ENCODE results near the gene IL34.
A peak's percentile ranks its signal among the peaks of the same experiment; 100 is the strongest.

IL34 gene

DNA sequence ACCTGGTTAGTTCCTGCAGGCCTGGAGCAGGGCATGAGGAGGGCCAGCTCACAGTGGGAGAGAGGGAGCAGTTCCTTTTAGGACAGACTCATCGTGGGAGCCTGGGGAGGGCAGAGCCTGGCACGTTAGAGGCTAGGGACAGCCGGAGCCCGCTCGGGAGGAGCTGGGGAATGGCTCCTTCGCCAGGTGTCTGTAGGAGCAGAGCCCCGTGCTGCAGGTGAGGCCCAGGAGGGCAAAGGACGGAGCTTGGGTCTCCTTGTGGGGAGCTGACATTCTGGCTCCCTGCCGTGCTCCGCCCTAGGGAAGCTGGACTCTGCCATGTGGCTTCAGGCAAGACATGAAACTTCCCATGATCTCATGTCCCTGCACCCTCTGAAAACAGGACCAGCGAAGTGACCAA is 58.2 kb downstream of the IL34 start:
- Histone ChIP-seq H3K27ac (no peak overlapping the region), H3K9ac (ENCODE audit: insufficient read length) (no peak overlapping the region), H3K36me3 (ENCODE audit: insufficient read depth, low read length) (no peaks in the 10 kb centered on the region), H3K9me3 (ENCODE audit: low read depth, low read length) (no peaks in the 10 kb centered on the region), H3K4me3 (no peak overlapping the region)
- DNase-seq (ENCODE audit: low read depth, low spot score) = no peak
- no peak for TF ChIP-seq POLR2AphosphoS5 (IDR thresholded peaks at IDR 0.05; ENCODE audit: borderline replicate concordance, low read depth, low read length)
- TF ChIP-seq FOXP2 (optimal IDR thresholded peaks at IDR 0.05; ENCODE audit: control extremely low read depth, extremely low read length, insufficient read depth) = no peak
- TF ChIP-seq EZH2 (IDR thresholded peaks at IDR 0.05) = no peak

DNA sequence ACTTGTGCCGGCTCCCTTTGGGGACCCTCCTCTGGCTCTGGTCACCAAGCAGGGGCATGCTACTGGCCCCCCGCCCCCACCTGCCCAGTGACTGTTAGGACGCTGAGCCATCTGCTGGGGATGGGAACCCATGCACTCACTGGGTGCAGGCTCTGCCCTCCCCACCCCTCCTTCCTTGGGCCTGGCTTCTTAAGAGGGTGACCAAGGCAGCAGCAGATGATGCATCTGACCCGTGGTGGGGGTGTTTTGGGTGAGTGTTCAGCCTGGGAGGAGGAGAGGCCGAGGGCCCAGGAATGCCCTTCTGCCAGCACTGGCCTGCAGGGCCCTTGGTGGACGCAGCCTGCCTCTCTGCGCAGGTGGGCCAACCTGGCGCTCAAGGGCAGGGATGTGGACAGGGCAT is 58.7 kb downstream of the IL34 start:
- no peak overlapping the region for H3K27ac ChIP-seq
- no peak for DNase-seq (ENCODE audit: low read depth, low spot score)
- H3K9ac ChIP-seq (ENCODE audit: insufficient read length) = no peak overlapping the region
- no peaks in the 10 kb centered on the region for H3K9me3 ChIP-seq (ENCODE audit: low read depth, low read length)
- TF ChIP-seq EZH2 (IDR thresholded peaks at IDR 0.05) = no peak
- no peak for TF ChIP-seq FOXP2 (optimal IDR thresholded peaks at IDR 0.05; ENCODE audit: control extremely low read depth, extremely low read length, insufficient read depth)
- TF ChIP-seq POLR2AphosphoS5 (IDR thresholded peaks at IDR 0.05; ENCODE audit: borderline replicate concordance, low read depth, low read length) = no peak
- H3K36me3 ChIP-seq (ENCODE audit: insufficient read depth, low read length) = no peaks in the 10 kb centered on the region
- no peak overlapping the region for H3K4me3 ChIP-seq

- TF ChIP-seq EZH2 (IDR thresholded peaks at IDR 0.05) (no peak), POLR2AphosphoS5 (IDR thresholded peaks at IDR 0.05; ENCODE audit: borderline replicate concordance, low read depth, low read length) (no peak), FOXP2 (optimal IDR thresholded peaks at IDR 0.05; ENCODE audit: control extremely low read depth, extremely low read length, insufficient read depth) (no peak)
- no peak for DNase-seq (ENCODE audit: low read depth, low spot score)
- Histone ChIP-seq H3K9me3 (ENCODE audit: low read depth, low read length) (no peaks in the 10 kb centered on the region), H3K36me3 (ENCODE audit: insufficient read depth, low read length) (no peaks in the 10 kb centered on the region), H3K9ac (ENCODE audit: insufficient read length) (no peak overlapping the region), H3K27ac (peak overlapping the region; percentile 76; the same call in 1 of the 2 replicates), H3K4me3 (no peak overlapping the region)
Observed at GRCh38 chr16:70706948-70707465, 60.6 kb downstream of the IL34 start.

GRCh38 chr16:70708366-70709246 is 62.2 kb downstream of the IL34 start:
- no peak overlapping the region for H3K4me3 ChIP-seq
- H3K9ac ChIP-seq (ENCODE audit: insufficient read length) = no peak overlapping the region
- H3K9me3 ChIP-seq (ENCODE audit: low read depth, low read length) = no peaks in the 10 kb centered on the region
- TF ChIP-seq EZH2 (IDR thresholded peaks at IDR 0.05) (no peak), FOXP2 (optimal IDR thresholded peaks at IDR 0.05; ENCODE audit: control extremely low read depth, extremely low read length, insufficient read depth) (no peak), POLR2AphosphoS5 (IDR thresholded peaks at IDR 0.05; ENCODE audit: borderline replicate concordance, low read depth, low read length) (no peak)
- no peak overlapping the region for H3K27ac ChIP-seq
- no peak for DNase-seq (ENCODE audit: low read depth, low spot score)
- H3K36me3 ChIP-seq (ENCODE audit: insufficient read depth, low read length) = no peaks in the 10 kb centered on the region

GRCh38 chr16:70709457-70709856 is 63.1 kb downstream of the IL34 start:
- DNase-seq (ENCODE audit: low read depth, low spot score) = no peak
- H3K4me3 ChIP-seq = no peak overlapping the region
- H3K9me3 ChIP-seq (ENCODE audit: low read depth, low read length) = no peaks in the 10 kb centered on the region
- H3K27ac ChIP-seq = no peak overlapping the region
- H3K36me3 ChIP-seq (ENCODE audit: insufficient read depth, low read length) = no peaks in the 10 kb centered on the region
- H3K9ac ChIP-seq (ENCODE audit: insufficient read length) = no peak overlapping the region
- TF ChIP-seq POLR2AphosphoS5 (IDR thresholded peaks at IDR 0.05; ENCODE audit: borderline replicate concordance, low read depth, low read length) = no peak

- H3K27ac ChIP-seq = no peak overlapping the region
- no peaks in the 10 kb centered on the region for H3K36me3 ChIP-seq (ENCODE audit: insufficient read depth, low read length)
Observed at GRCh38 chr16:70709942-70710341, 63.6 kb downstream of the IL34 start.

More at GRCh38 chr16:70709942-70710341, 63.6 kb downstream of the IL34 start:
- no peak for TF ChIP-seq FOXP2 (optimal IDR thresholded peaks at IDR 0.05; ENCODE audit: control extremely low read depth, extremely low read length, insufficient read depth)
- no peak for TF ChIP-seq POLR2AphosphoS5 (IDR thresholded peaks at IDR 0.05; ENCODE audit: borderline replicate concordance, low read depth, low read length)
- H3K9me3 ChIP-seq (ENCODE audit: low read depth, low read length) = no peaks in the 10 kb centered on the region
- no peak overlapping the region for H3K4me3 ChIP-seq
- no peak overlapping the region for H3K9ac ChIP-seq (ENCODE audit: insufficient read length)
- DNase-seq (ENCODE audit: low read depth, low spot score) = no peak
